GM12865 (cell line): Measurements from ENCODE around the gene RNF32.
"Not testable (repeated sequence)": the region's sequence is repeated elsewhere in the genome, so short reads cannot be mapped to it uniquely, and the experiment has no call there.

ENCODE experiments used
- DNase-seq: peaks from one replicate; pipeline ENCODE4 v3.0.0; 2010; ENCODE audit warnings: low read depth
- H3K4me3 ChIP-seq: 2 replicates; pipeline ENCODE4 v1.5.1; 2011; ENCODE audit warnings: mild to moderate bottlenecking, low read depth, low read length, control low read depth
- CTCF ChIP-seq: IDR thresholded peaks from 2 replicates; pipeline ENCODE4 v1.5.1; 2011; ENCODE audit warnings: low read length, control low read depth, low read depth, inconsistent platforms; ENCODE audit not compliant: insufficient read depth; ENCODE audit errors: missing control alignments

Gene RNF32

GRCh38 chr7:156692849-156693248 is 52.3 kb downstream of the RNF32 start:
- H3K4me3 ChIP-seq = no peak overlapping the region
- DNase-seq = no peak
- TF ChIP-seq CTCF = no peak

GRCh38 chr7:156693627-156694026 is 53.1 kb downstream of the RNF32 start:
- H3K4me3 ChIP-seq = no peak overlapping the region
- no peak for TF ChIP-seq CTCF

GRCh38 chr7:156697283-156697682 is 56.7 kb downstream of the RNF32 start:
- not testable (repeated sequence) for H3K4me3 ChIP-seq, DNase-seq

More at GRCh38 chr7:156693627-156694026, 53.1 kb downstream of the RNF32 start:
- DNase-seq = no peak

GRCh38 chr7:156698512-156698911 is 57.9 kb downstream of the RNF32 start:
- not testable (repeated sequence) for H3K4me3 ChIP-seq, DNase-seq

GRCh38 chr7:156701787-156702186 is 61.2 kb downstream of the RNF32 start:
- H3K4me3 ChIP-seq, DNase-seq: not testable (repeated sequence)

- no peak for DNase-seq
- no peak for TF ChIP-seq CTCF
Observed at GRCh38 chr7:156702399-156702798, 61.8 kb downstream of the RNF32 start.

GRCh38 chr7:156703209-156703608 is 62.6 kb downstream of the RNF32 start:
- no peak overlapping the region for H3K4me3 ChIP-seq
- TF ChIP-seq CTCF = no peak
- DNase-seq = no peak

More at GRCh38 chr7:156702399-156702798, 61.8 kb downstream of the RNF32 start:
- no peak overlapping the region for H3K4me3 ChIP-seq

GRCh38 chr7:156703773-156704482 is 63.4 kb downstream of the RNF32 start:
- no peak overlapping the region for H3K4me3 ChIP-seq
- DNase-seq = peak; percentile 48
- no peak for TF ChIP-seq CTCF
